Skeletal muscle tissue (tissue), 4 donors: Measurements from ENCODE around the gene INTS6. TPM values are rescaled to one million over a fixed set of nuclear protein-coding genes. Genes with fewer than 3 reads are reported as not detected.

Source experiments
- H3K27ac ChIP-seq: one replicate; pipeline ENCODE4 v1.7.0; 2013; ENCODE audit warnings: mild to moderate bottlenecking, low read depth, low read length, inconsistent platforms
- H3K27me3 ChIP-seq, 3 donors: one replicate each; pipeline ENCODE4 v1.7.0; 2013; ENCODE audit warnings: low read length in 3 of 3; ENCODE audit not compliant: control insufficient read depth in 3 of 3, insufficient read depth in 3 of 3
- H3K36me3 ChIP-seq, 3 donors: one replicate each; pipeline ENCODE4 v1.7.0; 2013; ENCODE audit warnings: low read length in 3 of 3; ENCODE audit not compliant: control insufficient read depth in 3 of 3, insufficient read depth in 3 of 3
- H3K4me1 ChIP-seq, 3 donors: one replicate each; pipeline ENCODE4 v1.7.0; 2013; ENCODE audit warnings: low read length in 3 of 3, mild to moderate bottlenecking in 3 of 3; ENCODE audit not compliant: control insufficient read depth in 3 of 3, insufficient read depth in 3 of 3
- H3K4me3 ChIP-seq, 3 donors: one replicate each; pipeline ENCODE4 v1.7.0; 2013; ENCODE audit warnings: low read length in 3 of 3
- H3K9ac ChIP-seq, 3 donors: one replicate each; pipeline ENCODE4 v1.7.0; 2013; ENCODE audit warnings: low read length in 3 of 3, mild to moderate bottlenecking in 3 of 3, moderate library complexity in 2 of 3, low read depth in 1 of 3
- H3K9me3 ChIP-seq, 3 donors: one replicate each; pipeline ENCODE4 v1.7.0; 2013; ENCODE audit warnings: low read length in 3 of 3; ENCODE audit not compliant: control insufficient read depth in 3 of 3
- total RNA-seq: library from RNA; depleted of rRNA; stranded (reverse); fragments of >200 nt; gene quantifications from one replicate; pipeline ENCODE4 v1.2.3, GENCODE V29; 2014
- donor health status: Osteomylitis.

The INTS6 gene
- total RNA-seq, 1 donor from 2014 or later, result 20.4 TPM

- H3K9me3 ChIP-seq, result no peaks in the 10 kb centered on the region
- H3K9ac ChIP-seq, result no peak overlapping the region
- H3K27ac ChIP-seq, result no peak overlapping the region
- H3K4me1 ChIP-seq, result no peaks in the 10 kb centered on the region
- H3K36me3 ChIP-seq, result no peaks in the 10 kb centered on the region
- no peak overlapping the region for H3K4me3 ChIP-seq
- H3K27me3 ChIP-seq, result no peaks in the 10 kb centered on the region
These were observed 15.2 kb downstream of the INTS6 start for GRCh38 chr13:51437550-51438127.

GRCh38 chr13:51435002-51435578 lies 17.7 kb downstream of the INTS6 start:
- no peak overlapping the region for H3K27ac ChIP-seq
- no peak overlapping the region for H3K4me3 ChIP-seq
- H3K27me3 ChIP-seq, result no peaks in the 10 kb centered on the region
- H3K4me1 ChIP-seq, result no peaks in the 10 kb centered on the region
- no peaks in the 10 kb centered on the region for H3K9me3 ChIP-seq
- peaks cover 0 to under 1% (median 0%) of the 10 kb centered on the region in 3 donors for H3K36me3 ChIP-seq
- no peak overlapping the region for H3K9ac ChIP-seq

GRCh38 chr13:51432576-51432975 lies 20.3 kb downstream of the INTS6 start:
- Histone ChIP-seq H3K9me3 (no peaks in the 10 kb centered on the region), H3K9ac (no peak overlapping the region), H3K27ac (no peak overlapping the region), H3K36me3 (peaks cover 0 to 6% (median 0%) of the 10 kb centered on the region in 3 donors), H3K4me1 (no peaks in the 10 kb centered on the region), H3K4me3 (no peak overlapping the region), H3K27me3 (no peaks in the 10 kb centered on the region)

- peaks cover 0 to 6% (median 0%) of the 10 kb centered on the region in 3 donors for H3K36me3 ChIP-seq
- H3K4me3 ChIP-seq, result no peak overlapping the region
- H3K4me1 ChIP-seq, result peaks cover 0 to 7% (median 2%) of the 10 kb centered on the region in 3 donors
- no peak overlapping the region for H3K9ac ChIP-seq
- H3K9me3 ChIP-seq, result no peaks in the 10 kb centered on the region
- H3K27me3 ChIP-seq, result no peaks in the 10 kb centered on the region
- no peak overlapping the region for H3K27ac ChIP-seq
These were observed 25.9 kb downstream of the INTS6 start for GRCh38 chr13:51426982-51427381.

- Histone ChIP-seq H3K36me3 (peaks cover 0 to 6% (median 0%) of the 10 kb centered on the region in 3 donors), H3K9me3 (no peaks in the 10 kb centered on the region), H3K27me3 (no peaks in the 10 kb centered on the region), H3K4me3 (no peak overlapping the region), H3K9ac (no peak overlapping the region), H3K27ac (peak overlapping the region; percentile 7), H3K4me1 (peaks cover 0 to 7% (median 2%) of the 10 kb centered on the region in 3 donors)
These were observed 27.3 kb downstream of the INTS6 start for GRCh38 chr13:51425410-51426042.

GRCh38 chr13:51423766-51424165 lies 29.1 kb downstream of the INTS6 start:
- H3K36me3 ChIP-seq, result no peaks in the 10 kb centered on the region

GRCh38 chr13:51422484-51422883 lies 30.4 kb downstream of the INTS6 start:
- Histone ChIP-seq H3K9me3 (no peaks in the 10 kb centered on the region), H3K9ac (no peak overlapping the region), H3K27me3 (no peaks in the 10 kb centered on the region), H3K36me3 (no peaks in the 10 kb centered on the region), H3K4me3 (no peak overlapping the region), H3K27ac (no peak overlapping the region), H3K4me1 (peaks cover 0 to 7% (median 2%) of the 10 kb centered on the region in 3 donors)

More at GRCh38 chr13:51423766-51424165, 29.1 kb downstream of the INTS6 start:
- H3K27ac ChIP-seq, result no peak overlapping the region
- peaks cover 0 to 7% (median 2%) of the 10 kb centered on the region in 3 donors for H3K4me1 ChIP-seq
- no peak overlapping the region for H3K9ac ChIP-seq
- no peak overlapping the region for H3K4me3 ChIP-seq
- H3K9me3 ChIP-seq, result no peaks in the 10 kb centered on the region
- H3K27me3 ChIP-seq, result no peaks in the 10 kb centered on the region

GRCh38 chr13:51420681-51421490 lies 31.9 kb downstream of the INTS6 start:
- H3K27me3 ChIP-seq, result no peaks in the 10 kb centered on the region
- no peaks in the 10 kb centered on the region for H3K9me3 ChIP-seq
- H3K4me3 ChIP-seq, result no peak overlapping the region
- no peaks in the 10 kb centered on the region for H3K36me3 ChIP-seq
- H3K4me1 ChIP-seq, result peaks cover 0 to 7% (median 2%) of the 10 kb centered on the region in 3 donors
- H3K9ac ChIP-seq, result no peak overlapping the region
- no peak overlapping the region for H3K27ac ChIP-seq

GRCh38 chr13:51419001-51419636 lies 33.7 kb downstream of the INTS6 start:
- H3K4me3 ChIP-seq, result no peak overlapping the region
- no peaks in the 10 kb centered on the region for H3K27me3 ChIP-seq
- no peaks in the 10 kb centered on the region for H3K36me3 ChIP-seq
- peaks cover 0 to 2% (median 0%) of the 10 kb centered on the region in 3 donors for H3K4me1 ChIP-seq
- no peaks in the 10 kb centered on the region for H3K9me3 ChIP-seq
- no peak overlapping the region for H3K9ac ChIP-seq
- H3K27ac ChIP-seq, result no peak overlapping the region
